ENCODE measurements around the gene TK1.

DNA sequence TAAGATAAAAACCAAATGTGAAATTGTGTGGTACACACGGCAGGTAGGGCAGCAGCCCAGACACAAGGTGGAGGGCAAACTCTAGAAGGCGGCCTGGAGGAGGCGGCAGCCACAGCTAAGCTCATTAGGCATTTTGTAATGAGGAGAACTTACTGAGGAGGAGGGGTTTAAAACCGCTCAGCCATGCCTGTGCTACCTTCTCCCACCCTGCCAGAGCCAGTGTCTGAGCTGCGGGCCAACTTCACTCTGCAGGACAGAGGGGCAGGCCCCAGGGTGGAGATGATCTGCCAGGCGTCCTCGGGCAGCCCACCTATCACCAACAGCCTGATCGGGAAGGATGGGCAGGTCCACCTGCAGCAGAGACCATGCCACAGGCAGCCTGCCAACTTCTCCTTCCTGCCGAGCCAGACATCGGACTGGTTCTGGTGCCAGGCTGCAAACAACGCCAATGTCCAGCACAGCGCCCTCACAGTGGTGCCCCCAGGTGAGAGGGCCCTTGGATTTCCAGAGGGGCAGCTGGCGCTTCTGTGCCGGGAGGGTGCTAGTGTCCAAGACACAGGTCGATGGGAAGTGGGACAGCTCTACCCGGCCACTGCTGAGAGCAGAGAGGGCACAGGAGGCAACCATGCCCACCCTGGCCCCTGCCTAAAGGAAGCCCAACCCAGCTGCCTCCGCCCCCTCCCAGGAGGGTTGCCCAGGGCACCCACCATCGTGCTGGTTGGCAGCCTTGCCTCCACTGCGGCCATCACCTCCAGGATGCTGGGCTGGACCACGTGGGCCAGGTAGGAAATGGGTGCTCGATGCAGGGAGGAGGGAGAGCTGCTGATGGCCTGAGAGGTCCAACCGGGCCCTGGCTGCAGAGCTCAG, 22.7 kb downstream of the TK1 start:
- no peak for TF ChIP-seq CTCF (IDR thresholded peaks at IDR 0.05; ENCODE audit: insufficient read depth, low read length)
- no peak for TF ChIP-seq POLR2AphosphoS5 (IDR thresholded peaks at IDR 0.05; ENCODE audit: low read depth)
- no peak for TF ChIP-seq SPI1 (IDR thresholded peaks at IDR 0.05; ENCODE audit: borderline replicate concordance, low read depth)
- TF ChIP-seq REST (IDR thresholded peaks at IDR 0.05; ENCODE audit: insufficient replicate concordance, low read depth), result no peak
- no peak for TF ChIP-seq GABPA (IDR thresholded peaks at IDR 0.05; ENCODE audit: low read depth)
